HepG2 (cell line): ENCODE data around the gene UQCR11. TPM values are rescaled to one million over a fixed set of nuclear protein-coding genes. Genes with fewer than 3 reads are reported as not detected.

Experiments used
- BRCA1 ChIP-seq: sonication (generic); formaldehyde crosslinking; IDR thresholded peaks from 2 replicates; pipeline ENCODE4 v1.4.0; 2020; ENCODE audit warnings: missing genetic modification reagents
- CHCHD3 ChIP-seq: sonication (generic); formaldehyde crosslinking; IDR thresholded peaks from 2 replicates; pipeline ENCODE4 v1.8.0; 2022; ENCODE audit warnings: mild to moderate bottlenecking, missing genetic modification reagents, moderate library complexity
- HOXA5 ChIP-seq: sonication (generic); formaldehyde crosslinking; IDR thresholded peaks from 2 replicates; pipeline ENCODE4 v1.4.0; 2020; ENCODE audit warnings: missing genetic modification reagents
- KDM5A ChIP-seq: fragments of 200-600 bp; sonication (generic); IDR thresholded peaks from 2 replicates; pipeline ENCODE4 v1.7.0; 2018; ENCODE audit warnings: antibody characterized with exemption, mild to moderate bottlenecking, low read length, borderline replicate concordance
- NCOA1 ChIP-seq: sonication (generic); formaldehyde crosslinking; IDR thresholded peaks from 2 replicates; pipeline ENCODE4 v1.9.0; 2021; ENCODE audit warnings: missing genetic modification reagents
- PHB2 ChIP-seq: fragments of 450-650 bp; IDR thresholded peaks from 2 replicates; pipeline ENCODE4 v1.6.1; 2018; ENCODE audit not compliant: partially characterized antibody
- PITX1 ChIP-seq: sonication (generic); formaldehyde crosslinking; IDR thresholded peaks from 2 replicates; pipeline ENCODE4 v1.5.1; 2020; ENCODE audit warnings: mild to moderate bottlenecking, missing genetic modification reagents
- POLR2AphosphoS2 ChIP-seq: IDR thresholded peaks from 2 replicates; pipeline ENCODE4 v1.6.1; 2011; ENCODE audit warnings: low read depth, low read length, improper control_type of control experiment
- PTBP1 ChIP-seq: fragments of 200-400 bp; formaldehyde crosslinking; IDR thresholded peaks from 2 replicates; pipeline ENCODE4 v1.6.1; 2018; ENCODE audit warnings: low read length, low read depth; ENCODE audit not compliant: poor library complexity, severe bottlenecking
- REPIN1 ChIP-seq: sonication (generic); formaldehyde crosslinking; IDR thresholded peaks from 2 replicates; pipeline ENCODE4 v1.8.0; 2022; ENCODE audit warnings: missing genetic modification reagents, low read depth, mild to moderate bottlenecking, borderline replicate concordance
- TCF7L2 ChIP-seq: IDR thresholded peaks from 2 replicates; pipeline ENCODE4 v1.6.1; 2011; ENCODE audit warnings: mild to moderate bottlenecking, low read depth, low read length, moderate library complexity
- U2AF1 ChIP-seq: fragments of 200-400 bp; formaldehyde crosslinking; optimal IDR thresholded peaks from 2 replicates; pipeline ENCODE3; 2017; ENCODE audit warnings: mild to moderate bottlenecking, low read depth, low read length
- ZBTB3 ChIP-seq: sonication (generic); formaldehyde crosslinking; IDR thresholded peaks from 2 replicates; pipeline ENCODE4 v1.4.0; 2020; ENCODE audit warnings: low read depth, mild to moderate bottlenecking, moderate library complexity, missing genetic modification reagents, borderline replicate concordance
- ZNF230 ChIP-seq: sonication (generic); formaldehyde crosslinking; IDR thresholded peaks from 2 replicates; pipeline ENCODE4 v1.4.0; 2020; ENCODE audit warnings: mild to moderate bottlenecking, missing genetic modification reagents
- ZNF879 ChIP-seq: sonication (generic); formaldehyde crosslinking; IDR thresholded peaks from 2 replicates; pipeline ENCODE4 v1.8.1; 2023; ENCODE audit warnings: missing genetic modification reagents
- polyA plus RNA-seq, 8 experiments: library from polyadenylated mRNA; depleted of rRNA in 3 of 8; stranded (reverse) in 7 of 8; unstranded in 1 of 8; fragments of >200 nt; fragmentation: Illumina TruSeq in 4 of 8; extraction: Trizol in 4 of 8; gene quantifications; 2 replicates each; pipeline versions ENCODE4 v1.2.1 to v1.2.3, GENCODE V29; 2011 to 2016; ENCODE audit warnings: low read depth in 4 of 8, missing spikeins in 1 of 8, mixed read lengths in 1 of 8; ENCODE audit not compliant: insufficient read depth in 1 of 8
- total RNA-seq, 5 experiments: library from RNA; depleted of rRNA; stranded (reverse); fragments of >200 nt; fragmentation: Illumina TruSeq; extraction: Trizol; gene quantifications; 2 replicates each; pipeline ENCODE4 v1.2.3, GENCODE V29; 2016; ENCODE audit warnings: low read depth in 1 of 5
- TF ChIP-seq, protein P1 (sequence below): sonication (generic); formaldehyde crosslinking; IDR thresholded peaks from 2 replicates; pipeline ENCODE4 v1.5.1; 2020; ENCODE audit warnings: missing genetic modification reagents, mild to moderate bottlenecking, borderline replicate concordance
- TF ChIP-seq, protein P2 (sequence below): IDR thresholded peaks from 2 replicates; pipeline ENCODE4 v1.6.1; 2016; ENCODE audit warnings: missing biosample characterization, missing genetic modification reagents, low read depth
- TF ChIP-seq, protein P3 (sequence below): sonication (generic); formaldehyde crosslinking; IDR thresholded peaks from 2 replicates; pipeline ENCODE4 v1.8.1; 2022; ENCODE audit warnings: mild to moderate bottlenecking, missing genetic modification reagents
- TF ChIP-seq, protein P4 (sequence below): sonication (generic); formaldehyde crosslinking; IDR thresholded peaks from 2 replicates; pipeline ENCODE4 v1.4.0; 2020; ENCODE audit warnings: mild to moderate bottlenecking, missing genetic modification reagents
- TF ChIP-seq, protein P5 (sequence below): sonication (generic); formaldehyde crosslinking; IDR thresholded peaks from 2 replicates; pipeline ENCODE4 v1.5.0; 2020; ENCODE audit warnings: missing genetic modification reagents
- TF ChIP-seq, protein P6 (sequence below): sonication (generic); formaldehyde crosslinking; IDR thresholded peaks from 2 replicates; pipeline ENCODE4 v1.4.0; 2020; ENCODE audit warnings: missing genetic modification reagents, borderline replicate concordance

Gene UQCR11
- total and polyA plus RNA-seq, 2 of the 13 experiments (the other 11 are each of a cell fraction or from before 2014, with no cell fraction given) = 125 to 214 TPM

DNA sequence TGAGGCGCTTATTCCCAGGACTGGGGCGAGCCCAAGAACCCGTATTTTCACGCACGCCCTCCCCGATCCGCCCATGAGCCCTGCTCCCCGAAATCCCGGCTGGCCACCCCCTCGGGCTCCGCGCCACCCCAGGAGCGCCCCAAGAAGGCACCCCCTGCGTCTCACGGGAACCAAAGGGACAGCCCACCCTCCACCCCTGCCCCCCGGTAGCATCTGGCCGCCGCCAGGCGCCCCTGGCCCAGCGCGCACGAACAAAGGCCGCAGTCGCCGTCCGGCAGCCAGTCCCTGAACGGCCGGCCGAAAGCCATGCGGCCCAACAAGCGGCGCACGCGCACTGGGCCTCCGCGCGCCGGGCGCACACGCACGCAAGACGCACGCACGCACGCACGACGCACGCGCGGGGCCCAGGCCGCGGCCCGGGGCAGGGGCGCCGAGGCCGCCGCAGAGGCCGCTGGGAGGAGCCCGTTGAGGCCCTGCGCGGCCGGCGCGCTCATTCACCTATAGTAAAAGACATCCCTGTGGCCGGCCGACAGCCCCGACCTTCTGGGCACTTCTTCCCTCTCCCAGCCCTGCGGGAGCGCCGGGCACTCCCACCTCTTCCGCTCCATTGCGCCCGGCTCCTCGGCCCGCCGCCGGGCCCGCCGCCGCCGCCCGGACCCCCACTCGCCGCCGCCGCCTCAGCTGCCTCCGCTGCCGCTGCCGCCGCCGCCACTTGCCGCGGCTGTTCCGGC, 13.1 kb downstream of the UQCR11 start (continued):
- TF ChIP-seq, protein P1, sequence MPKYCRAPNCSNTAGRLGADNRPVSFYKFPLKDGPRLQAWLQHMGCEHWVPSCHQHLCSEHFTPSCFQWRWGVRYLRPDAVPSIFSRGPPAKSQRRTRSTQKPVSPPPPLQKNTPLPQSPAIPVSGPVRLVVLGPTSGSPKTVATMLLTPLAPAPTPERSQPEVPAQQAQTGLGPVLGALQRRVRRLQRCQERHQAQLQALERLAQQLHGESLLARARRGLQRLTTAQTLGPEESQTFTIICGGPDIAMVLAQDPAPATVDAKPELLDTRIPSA = no peak
- TF ChIP-seq, protein P2, sequence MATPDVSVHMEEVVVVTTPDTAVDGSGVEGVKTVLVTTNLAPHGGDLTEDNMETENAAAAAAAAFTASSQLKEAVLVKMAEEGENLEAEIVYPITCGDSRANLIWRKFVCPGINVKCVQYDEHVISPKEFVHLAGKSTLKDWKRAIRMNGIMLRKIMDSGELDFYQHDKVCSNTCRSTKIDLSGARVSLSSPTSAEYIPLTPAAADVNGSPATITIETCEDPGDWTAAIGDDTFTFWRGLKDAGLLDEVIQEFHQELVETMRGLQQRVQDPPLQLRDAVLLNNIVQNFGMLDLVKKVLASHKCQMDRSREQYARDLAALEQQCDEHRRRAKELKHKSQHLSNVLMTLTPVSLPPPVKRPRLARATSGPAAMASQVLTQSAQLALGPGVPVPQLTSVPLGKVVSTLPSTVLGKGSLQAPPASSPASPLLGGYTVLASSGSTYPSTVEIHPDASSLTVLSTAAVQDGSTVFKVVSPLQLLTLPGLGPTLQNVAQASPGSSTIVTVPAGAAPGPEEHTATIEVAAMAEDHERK (CRISPR knock-in tag) = peak; percentile 91
- TF ChIP-seq PITX1 (CRISPR knock-in tag) (no peak), BRCA1 (CRISPR knock-in tag) (no peak), CHCHD3 (no peak), U2AF1 (no peak), HOXA5 (CRISPR knock-in tag) (0 out of 2 replicates have a peak, but pooled peaks have one; percentile 14), TCF7L2 (no peak), NCOA1 (CRISPR knock-in tag) (no peak), ZNF230 (CRISPR knock-in tag) (0 out of 2 replicates have a peak, but pooled peaks have one; percentile 83), REPIN1 (CRISPR knock-in tag) (peak; percentile 39; the same call in 1 of the 2 replicates), ZBTB3 (CRISPR knock-in tag) (no peak), KDM5A (no peak), ZNF879 (CRISPR knock-in tag) (no peak), PHB2 (no peak), POLR2AphosphoS2 (peak; percentile 83; the same call in 1 of the 2 replicates), PTBP1 (no peak)
- TF ChIP-seq, protein P3, sequence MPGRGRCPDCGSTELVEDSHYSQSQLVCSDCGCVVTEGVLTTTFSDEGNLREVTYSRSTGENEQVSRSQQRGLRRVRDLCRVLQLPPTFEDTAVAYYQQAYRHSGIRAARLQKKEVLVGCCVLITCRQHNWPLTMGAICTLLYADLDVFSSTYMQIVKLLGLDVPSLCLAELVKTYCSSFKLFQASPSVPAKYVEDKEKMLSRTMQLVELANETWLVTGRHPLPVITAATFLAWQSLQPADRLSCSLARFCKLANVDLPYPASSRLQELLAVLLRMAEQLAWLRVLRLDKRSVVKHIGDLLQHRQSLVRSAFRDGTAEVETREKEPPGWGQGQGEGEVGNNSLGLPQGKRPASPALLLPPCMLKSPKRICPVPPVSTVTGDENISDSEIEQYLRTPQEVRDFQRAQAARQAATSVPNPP = no peak; the same call in 1 of the 2 replicates
- TF ChIP-seq, protein P4, sequence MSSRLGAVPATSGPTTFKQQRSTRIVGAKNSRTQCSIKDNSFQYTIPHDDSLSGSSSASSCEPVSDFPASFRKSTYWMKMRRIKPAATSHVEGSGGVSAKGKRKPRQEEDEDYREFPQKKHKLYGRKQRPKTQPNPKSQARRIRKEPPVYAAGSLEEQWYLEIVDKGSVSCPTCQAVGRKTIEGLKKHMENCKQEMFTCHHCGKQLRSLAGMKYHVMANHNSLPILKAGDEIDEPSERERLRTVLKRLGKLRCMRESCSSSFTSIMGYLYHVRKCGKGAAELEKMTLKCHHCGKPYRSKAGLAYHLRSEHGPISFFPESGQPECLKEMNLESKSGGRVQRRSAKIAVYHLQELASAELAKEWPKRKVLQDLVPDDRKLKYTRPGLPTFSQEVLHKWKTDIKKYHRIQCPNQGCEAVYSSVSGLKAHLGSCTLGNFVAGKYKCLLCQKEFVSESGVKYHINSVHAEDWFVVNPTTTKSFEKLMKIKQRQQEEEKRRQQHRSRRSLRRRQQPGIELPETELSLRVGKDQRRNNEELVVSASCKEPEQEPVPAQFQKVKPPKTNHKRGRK (CRISPR knock-in tag) = no peak
- TF ChIP-seq, protein P5, sequence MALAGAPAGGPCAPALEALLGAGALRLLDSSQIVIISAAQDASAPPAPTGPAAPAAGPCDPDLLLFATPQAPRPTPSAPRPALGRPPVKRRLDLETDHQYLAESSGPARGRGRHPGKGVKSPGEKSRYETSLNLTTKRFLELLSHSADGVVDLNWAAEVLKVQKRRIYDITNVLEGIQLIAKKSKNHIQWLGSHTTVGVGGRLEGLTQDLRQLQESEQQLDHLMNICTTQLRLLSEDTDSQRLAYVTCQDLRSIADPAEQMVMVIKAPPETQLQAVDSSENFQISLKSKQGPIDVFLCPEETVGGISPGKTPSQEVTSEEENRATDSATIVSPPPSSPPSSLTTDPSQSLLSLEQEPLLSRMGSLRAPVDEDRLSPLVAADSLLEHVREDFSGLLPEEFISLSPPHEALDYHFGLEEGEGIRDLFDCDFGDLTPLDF = no peak
- TF ChIP-seq, protein P6, sequence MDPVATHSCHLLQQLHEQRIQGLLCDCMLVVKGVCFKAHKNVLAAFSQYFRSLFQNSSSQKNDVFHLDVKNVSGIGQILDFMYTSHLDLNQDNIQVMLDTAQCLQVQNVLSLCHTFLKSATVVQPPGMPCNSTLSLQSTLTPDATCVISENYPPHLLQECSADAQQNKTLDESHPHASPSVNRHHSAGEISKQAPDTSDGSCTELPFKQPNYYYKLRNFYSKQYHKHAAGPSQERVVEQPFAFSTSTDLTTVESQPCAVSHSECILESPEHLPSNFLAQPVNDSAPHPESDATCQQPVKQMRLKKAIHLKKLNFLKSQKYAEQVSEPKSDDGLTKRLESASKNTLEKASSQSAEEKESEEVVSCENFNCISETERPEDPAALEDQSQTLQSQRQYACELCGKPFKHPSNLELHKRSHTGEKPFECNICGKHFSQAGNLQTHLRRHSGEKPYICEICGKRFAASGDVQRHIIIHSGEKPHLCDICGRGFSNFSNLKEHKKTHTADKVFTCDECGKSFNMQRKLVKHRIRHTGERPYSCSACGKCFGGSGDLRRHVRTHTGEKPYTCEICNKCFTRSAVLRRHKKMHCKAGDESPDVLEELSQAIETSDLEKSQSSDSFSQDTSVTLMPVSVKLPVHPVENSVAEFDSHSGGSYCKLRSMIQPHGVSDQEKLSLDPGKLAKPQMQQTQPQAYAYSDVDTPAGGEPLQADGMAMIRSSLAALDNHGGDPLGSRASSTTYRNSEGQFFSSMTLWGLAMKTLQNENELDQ (CRISPR knock-in tag) = no peak
